H1 (cell line): ENCODE results near the gene C6orf136. TPM values are rescaled to one million over a fixed set of nuclear protein-coding genes. Genes with fewer than 3 reads are reported as not detected.

Experiments used
- CTCF ChIA-PET: fragments of 300-600 bp; sonication (Branson Sonifier 250); formaldehyde crosslinking; loops from one replicate; lab custom pipeline; 2021; ENCODE audit not compliant: partially characterized antibody; lab: Charles Lee
- POLR2A ChIA-PET: fragments of 300-600 bp; sonication (Branson Sonifier 250); formaldehyde crosslinking; loops from one replicate; lab custom pipeline; 2021; ENCODE audit warnings: inconsistent platforms; ENCODE audit not compliant: partially characterized antibody; lab: Charles Lee
- DNase-seq, 2 experiments: peaks; one replicate each; pipeline versions ENCODE4 v3.0.0 to v3.0.0-alpha.2; 2010 to 2022; ENCODE audit warnings: low spot score in 2 of 2, low read depth in 1 of 2, mixed read lengths in 1 of 2
- FAIRE-seq: peaks from 2 replicates; lab custom pipeline; 2011; peaks lifted over from hg19 to GRCh38; lab: Jason Lieb, UNC
- H2AFZ ChIP-seq: 2 replicates; pipeline ENCODE4 v1.8.1; 2012; ENCODE audit warnings: low read length, inconsistent platforms
- H2AK5ac ChIP-seq: 2 replicates; pipeline ENCODE4 v1.6.1; 2013; ENCODE audit warnings: low read depth, low read length
- H2BK120ac ChIP-seq: replicated peaks from 2 replicates; pipeline ENCODE3; 2013; ENCODE audit warnings: low read depth, low read length, inconsistent platforms
- H2BK12ac ChIP-seq: 2 replicates; pipeline ENCODE4 v1.6.1; 2013; ENCODE audit warnings: low read depth, low read length
- H2BK15ac ChIP-seq: 2 replicates; pipeline ENCODE4 v1.6.1; 2013; ENCODE audit warnings: low read length
- H2BK20ac ChIP-seq: 2 replicates; pipeline ENCODE4 v1.6.1; 2013; ENCODE audit warnings: low read length
- H2BK5ac ChIP-seq: 2 replicates; pipeline ENCODE4 v1.6.1; 2013; ENCODE audit warnings: low read depth, low read length
- H3K14ac ChIP-seq: 2 replicates; pipeline ENCODE4 v1.6.1; 2013; ENCODE audit warnings: inconsistent platforms; ENCODE audit not compliant: insufficient read length
- H3K18ac ChIP-seq: 2 replicates; pipeline ENCODE4 v1.6.1; 2013; ENCODE audit warnings: low read length; ENCODE audit errors: extremely low read depth
- H3K23ac ChIP-seq: 2 replicates; pipeline ENCODE4 v1.6.1; 2013; ENCODE audit warnings: inconsistent platforms; ENCODE audit not compliant: insufficient read length
- H3K23me2 ChIP-seq: 2 replicates; pipeline ENCODE4 v1.6.1; 2013; ENCODE audit warnings: low read depth, low read length
- H3K27ac ChIP-seq: 2 replicates; pipeline ENCODE4 v1.6.1; 2011; ENCODE audit warnings: low read depth, low read length, inconsistent platforms
- H3K27me3 ChIP-seq, 4 experiments: replicated peaks in 1 of 4; 1 replicate in 1 of 4; 2 replicates in 3 of 4; pipeline versions ENCODE4 v1.6.1 to v1.8.1; 2011 to 2013; ENCODE audit warnings: low read length in 3 of 4, mild to moderate bottlenecking in 3 of 4, inconsistent platforms in 2 of 4, mixed read lengths in 2 of 4, moderate library complexity in 1 of 4; ENCODE audit not compliant: control insufficient read depth in 3 of 4, insufficient read depth in 3 of 4; ENCODE audit errors: extremely low read depth in 1 of 4
- H3K36me3 ChIP-seq, 4 experiments: 2 replicates each; pipeline versions ENCODE4 v1.6.1 to v1.8.1; 2011 to 2013; ENCODE audit warnings: mild to moderate bottlenecking in 4 of 4, low read length in 3 of 4, moderate library complexity in 2 of 4, control low read depth in 1 of 4, inconsistent platforms in 1 of 4; ENCODE audit not compliant: insufficient read depth in 4 of 4, control insufficient read depth in 2 of 4
- H3K4ac ChIP-seq: replicated peaks from 2 replicates; pipeline ENCODE3; 2013; ENCODE audit warnings: low read length, low read depth, mixed read lengths, inconsistent platforms; ENCODE audit not compliant: insufficient read length
- H3K4me1 ChIP-seq, 4 experiments: replicated peaks in 1 of 4; 1 replicate in 1 of 4; 2 replicates in 3 of 4; pipeline versions ENCODE4 v1.6.1 to v1.8.1; 2011 to 2013; ENCODE audit warnings: low read length in 3 of 4, inconsistent platforms in 2 of 4, mixed read lengths in 1 of 4; ENCODE audit not compliant: insufficient read depth in 4 of 4, control insufficient read depth in 3 of 4
- H3K4me2 ChIP-seq, 2 experiments: 2 replicates each; pipeline versions ENCODE4 v1.6.1 to v1.8.1; 2011 to 2013; ENCODE audit warnings: low read depth in 2 of 2, low read length in 2 of 2, control low read depth in 1 of 2, inconsistent platforms in 1 of 2, mild to moderate bottlenecking in 1 of 2; ENCODE audit not compliant: insufficient read depth in 1 of 2
- H3K4me3 ChIP-seq, 4 experiments: fragments of 200-600, 300-600 bp in 1 of 4; sonication (generic), shearing (Covaris generic), sonication (Bioruptor Twin) in 1 of 4; 2 replicates each; pipeline versions ENCODE4 v1.5.1 to v1.8.1; 2011 to 2016; ENCODE audit warnings: low read length in 4 of 4, low read depth in 3 of 4, control low read depth in 2 of 4, inconsistent platforms in 2 of 4, mild to moderate bottlenecking in 2 of 4, mixed read lengths in 1 of 4, moderate library complexity in 1 of 4; ENCODE audit not compliant: insufficient read depth in 2 of 4; ENCODE audit errors: extremely low read depth in 1 of 4
- H3K56ac ChIP-seq: replicated peaks from 2 replicates; pipeline ENCODE3; 2013; ENCODE audit warnings: low read depth, mild to moderate bottlenecking, mixed read lengths, low read length, inconsistent platforms; ENCODE audit not compliant: insufficient read length
- H3K79me1 ChIP-seq: 2 replicates; pipeline ENCODE4 v1.6.1; 2013; ENCODE audit warnings: low read depth, low read length, control low read depth
- H3K79me2 ChIP-seq, 2 experiments: 2 replicates each; pipeline versions ENCODE4 v1.6.1 to v1.8.1; 2012 to 2013; ENCODE audit warnings: low read length in 2 of 2, mild to moderate bottlenecking in 2 of 2, inconsistent platforms in 1 of 2; ENCODE audit not compliant: insufficient read depth in 2 of 2, control insufficient read depth in 1 of 2
- H3K9ac ChIP-seq, 4 experiments: replicated peaks in 1 of 4; 1 replicate in 1 of 4; 2 replicates in 3 of 4; pipeline versions ENCODE4 v1.6.1 to v1.8.1; 2011 to 2013; ENCODE audit warnings: low read depth in 3 of 4, low read length in 3 of 4, control low read depth in 2 of 4, mild to moderate bottlenecking in 2 of 4, moderate library complexity in 2 of 4, inconsistent platforms in 1 of 4; ENCODE audit errors: extremely low read depth in 1 of 4
- H3K9me3 ChIP-seq, 2 experiments: 2 replicates each; pipeline versions ENCODE4 v1.6.1 to v1.8.1; 2012 to 2013; ENCODE audit warnings: mild to moderate bottlenecking in 2 of 2, moderate library complexity in 2 of 2, control low read depth in 1 of 2, inconsistent platforms in 1 of 2, low read depth in 1 of 2, low read length in 1 of 2, mixed read lengths in 1 of 2; ENCODE audit not compliant: insufficient read depth in 2 of 2
- H4K20me1 ChIP-seq, 2 experiments: replicated peaks in 1 of 2; 2 replicates each; pipeline versions ENCODE3 to v1.8.1; 2011 to 2013; ENCODE audit warnings: inconsistent platforms in 2 of 2, low read length in 2 of 2, mild to moderate bottlenecking in 1 of 2; ENCODE audit not compliant: insufficient read depth in 2 of 2, control insufficient read depth in 1 of 2
- H4K5ac ChIP-seq: 2 replicates; pipeline ENCODE4 v1.6.1; 2013; ENCODE audit warnings: low read length, low read depth, mixed read lengths, inconsistent platforms; ENCODE audit not compliant: insufficient read length
- H4K8ac ChIP-seq: 2 replicates; pipeline ENCODE4 v1.8.0; 2013; ENCODE audit warnings: mild to moderate bottlenecking, moderate library complexity, low read length, inconsistent platforms; ENCODE audit not compliant: insufficient read depth; ENCODE audit errors: extremely low read depth
- H4K91ac ChIP-seq: replicated peaks from 2 replicates; pipeline ENCODE3; 2013; ENCODE audit warnings: low read length, mixed read lengths, inconsistent platforms; ENCODE audit not compliant: insufficient read length
- SAP30 ChIP-seq: fragments of 300-600 bp; sonication (generic); IDR thresholded peaks from 2 replicates; pipeline ENCODE4 v1.7.1; 2012; ENCODE audit warnings: low read length, moderate library complexity, mild to moderate bottlenecking, inconsistent platforms; ENCODE audit not compliant: insufficient read depth, insufficient replicate concordance
- TBP ChIP-seq: IDR thresholded peaks from 2 replicates; pipeline ENCODE4 v1.6.1; 2011; ENCODE audit warnings: low read depth, low read length, improper control_type of control experiment
- WGBS, 2 experiments: shearing (Covaris generic) in 1 of 2; methylation state at CpG; one replicate each; pipeline versions ENCODE4 v1.1.6 to v1.1.7; 2013 to 2015; ENCODE audit warnings: low lambda C conversion rate in 2 of 2, mixed read lengths in 2 of 2, inconsistent platforms in 1 of 2, low coverage in 1 of 2, missing lambda C conversion rate in 1 of 2; ENCODE audit not compliant: insufficient replicate concordance in 2 of 2, insufficient coverage in 1 of 2, insufficient read length in 1 of 2; ENCODE audit errors: extremely low coverage in 1 of 2, missing lambda C conversion rate in 1 of 2; 5-methylcytosine and 5-hydroxymethylcytosine counted together
- polyA plus RNA-seq, 7 experiments: library from polyadenylated mRNA; depleted of rRNA in 3 of 7; stranded (reverse) in 5 of 7; unstranded in 2 of 7; fragments of >200 nt in 5 of 7; fragments of 200-250 nt in 2 of 7; gene quantifications; 1 replicate in 5 of 7; 2 replicates in 1 of 7; 4 replicates in 1 of 7; pipeline versions ENCODE4 v1.2.1 to v1.2.3, GENCODE V29; 2011 to 2013; ENCODE audit warnings: missing spikeins in 2 of 7, mixed read lengths in 2 of 7
- total RNA-seq: library from RNA; stranded (reverse); fragmentation: NEBNext Ultra II Directional; extraction: Animal tissue kit (Norgen Biotek cat#: 25700); gene quantifications from 2 replicates; pipeline ENCODE4 v1.2.1, GENCODE V29; 2021

Gene C6orf136
- total and polyA plus RNA-seq, 2 of the 8 experiments (the other 6 are each of a cell fraction or from before 2014, with no cell fraction given) = 20.8 to 23.1 TPM

- H3K4me1 ChIP-seq = peaks cover 7 to 49% (median 31%) of the 10 kb centered on the region in 4 experiments
- 0 out of 2 replicates have a peak within 1 kb of the TSS, but pooled peaks have one; percentile 72 for H2BK20ac ChIP-seq
- H2BK15ac ChIP-seq = peak within 1 kb of the TSS; percentile 46; the same call in 1 of the 2 replicates
- TF ChIP-seq TBP (no peak), SAP30 (peak; percentile 30)
- H3K18ac ChIP-seq = peak within 1 kb of the TSS; percentile 93
- peak within 1 kb of the TSS; percentile 49 to 97 (median 80) for H3K4me3 ChIP-seq
- H3K23ac ChIP-seq = no peak within 1 kb of the TSS
- no peak within 1 kb of the TSS for H2BK120ac ChIP-seq
- peaks cover 3 to 5% of the 10 kb centered on the region in 2 experiments for H4K20me1 ChIP-seq
- H2AK5ac ChIP-seq = no peak within 1 kb of the TSS; the same call in 1 of the 2 replicates
- no peaks in the 10 kb centered on the region for H3K27me3 ChIP-seq
- H3K56ac ChIP-seq = peak within 1 kb of the TSS; percentile 79
- peak within 1 kb of the TSS; percentile 35; the same call in 1 of the 2 replicates for H3K27ac ChIP-seq
- H3K79me1 ChIP-seq = peaks cover 4% of the 10 kb centered on the region; the same call in 1 of the 2 replicates
- peaks cover 0 to 18% of the 10 kb centered on the region in 2 experiments; a peak in 3 of 4 replicates for H3K79me2 ChIP-seq
- peaks cover 15% of the 10 kb centered on the region for H3K23me2 ChIP-seq
- H3K36me3 ChIP-seq = no peaks in the 10 kb centered on the region; a peak in 1 of 8 replicates
- H2BK5ac ChIP-seq = peak within 1 kb of the TSS; percentile 78; the same call in 1 of the 2 replicates
- H3K14ac ChIP-seq = no peak within 1 kb of the TSS
- FAIRE-seq (no peak), DNase-seq (no peak)
- peak within 1 kb of the TSS; percentile 85 for H4K91ac ChIP-seq
- CTCF ChIA-PET = interaction anchor here (1.2 to 11.0 kb wide), 7 partner anchors 10 to 89 kb away, joined by 3 to 147 read pairs (median 10); partner anchors contain the start of gene DHX16
- H3K9me3 ChIP-seq = no peaks in the 10 kb centered on the region
- H2BK12ac ChIP-seq = 0 out of 2 replicates have a peak within 1 kb of the TSS, but pooled peaks have one; percentile 90
- H4K8ac ChIP-seq = peak within 1 kb of the TSS; percentile 37
- peak within 1 kb of the TSS; percentile 75 for H4K5ac ChIP-seq
- no peak within 1 kb of the TSS for H2AFZ ChIP-seq
- H3K9ac ChIP-seq = peak within 1 kb of the TSS; percentile 39 to 59 (median 50)
- 7% methylated on average over 16 of the region's 41 CpGs; no CpG with 5 or more reads in 1 of the 2 experiments for WGBS, 2 experiments
- POLR2A ChIA-PET = interaction anchor here (0.6 to 18.7 kb wide), 6 partner anchors 8 to 38 kb away, joined by 3 to 388 read pairs (median 4); partner anchors contain the start of genes MDC1 and TUBB
- H3K4ac ChIP-seq = peak within 1 kb of the TSS; percentile 75
- H3K4me2 ChIP-seq = peak within 1 kb of the TSS; percentile 96 to 98
These were observed 39.3 kb downstream of the C6orf136 start, which contains the start of gene PPP1R18 for GRCh38 chr6:30686009-30686907. TSS of gene PPP1R18 (minus strand) at chr6:30686645. CDS start at chr6:30686018, 627 bp downstream.
